SK-N-SH treated with all-trans-retinoic acid at 6 μM for 48 hours (cell line): ENCODE measurements around the gene CD99.

Source experiments
- TOX ChIP-seq: fragments of 250-450 bp; sonication (Bioruptor Pico); IDR thresholded peaks from 2 replicates; pipeline ENCODE4 v1.8.0; 2021; ENCODE audit warnings: mild to moderate bottlenecking, moderate library complexity, borderline replicate concordance
- TSHZ2 ChIP-seq: fragments of 250-450 bp; sonication (Bioruptor Pico); IDR thresholded peaks from 2 replicates; pipeline ENCODE4 v1.5.0; 2020; ENCODE audit warnings: mild to moderate bottlenecking, moderate library complexity

- no peak for TF ChIP-seq TSHZ2
- no peak for TF ChIP-seq TOX (CRISPR knock-in tag)
These were observed 5.7 kb downstream of the CD99 start for GRCh38 chrX:2696698-2697215.
